WTC11 (cell line): Measurements from ENCODE around the gene TMEM178B. TPM values are rescaled to one million over a fixed set of nuclear protein-coding genes. Genes with fewer than 3 reads are reported as not detected.
A peak's percentile ranks its signal among the peaks of the same experiment; 100 is the strongest.

Experiments
- ATAC-seq: fragments of 200-7000 bp; cut with Tn5 transposase; 2 replicates; pipeline ENCODE4 v1.10.0; 2021; ENCODE audit warnings: mild to moderate bottlenecking, moderate library complexity
- CTCF ChIA-PET: fragments of 300-600 bp; sonication (Branson Sonifier 250); formaldehyde crosslinking; loops from one replicate; lab custom pipeline; 2021; ENCODE audit warnings: antibody characterized with exemption; lab: Charles Lee
- POLR2A ChIA-PET: fragments of 350-600 bp; sonication (Branson Sonifier 250); formaldehyde crosslinking; loops from one replicate; lab custom pipeline; 2021; ENCODE audit warnings: antibody characterized with exemption; lab: Charles Lee
- DNase-seq: peaks from one replicate; pipeline ENCODE4 v3.0.0; 2021; ENCODE audit warnings: low spot score
- H3K27ac Mint-ChIP-seq: 2 replicates; pipeline ENCODE4 v1.8.0; 2021; ENCODE audit warnings: mixed read lengths
- H3K27me3 Mint-ChIP-seq: 2 replicates; pipeline ENCODE4 v1.8.0; 2021; ENCODE audit warnings: low read depth, mild to moderate bottlenecking, moderate library complexity, mixed read lengths
- H3K36me3 Mint-ChIP-seq: 2 replicates; pipeline ENCODE4 v1.8.0; 2021; ENCODE audit warnings: mixed read lengths
- H3K4me1 Mint-ChIP-seq: 2 replicates; pipeline ENCODE4 v1.8.0; 2022; ENCODE audit warnings: mixed read lengths
- H3K4me3 Mint-ChIP-seq: 2 replicates; pipeline ENCODE4 v1.8.0; 2021; ENCODE audit warnings: mild to moderate bottlenecking, moderate library complexity, mixed read lengths
- H3K9me3 Mint-ChIP-seq: 2 replicates; pipeline ENCODE4 v1.8.0; 2021; ENCODE audit warnings: mixed read lengths
- ESRRA ChIP-seq: sonication (generic); formaldehyde crosslinking; IDR thresholded peaks from 2 replicates; pipeline ENCODE4 v1.8.1; 2022; ENCODE audit warnings: mild to moderate bottlenecking, missing genetic modification reagents, borderline replicate concordance
- FOXK1 ChIP-seq: sonication (generic); formaldehyde crosslinking; IDR thresholded peaks from 2 replicates; pipeline ENCODE4 v1.8.0; 2022; ENCODE audit warnings: mild to moderate bottlenecking, moderate library complexity, missing genetic modification reagents
- JUN ChIP-seq: sonication (generic); formaldehyde crosslinking; IDR thresholded peaks from 2 replicates; pipeline ENCODE4 v1.8.0; 2023; ENCODE audit warnings: mild to moderate bottlenecking, missing genetic modification reagents
- NR1H2 ChIP-seq: sonication (generic); formaldehyde crosslinking; IDR thresholded peaks from 2 replicates; pipeline ENCODE4 v1.9.0; 2021; ENCODE audit warnings: mild to moderate bottlenecking, moderate library complexity, missing genetic modification reagents
- NR2C2 ChIP-seq: sonication (generic); formaldehyde crosslinking; IDR thresholded peaks from 2 replicates; pipeline ENCODE4 v1.8.0; 2022; ENCODE audit warnings: mild to moderate bottlenecking, missing genetic modification reagents
- OVOL2 ChIP-seq: fragments of 250-450 bp; sonication (Bioruptor Pico); IDR thresholded peaks from 2 replicates; pipeline ENCODE4 v1.9.0; 2021; ENCODE audit warnings: mild to moderate bottlenecking, borderline replicate concordance
- RORB ChIP-seq: fragments of 250-450 bp; sonication (Bioruptor Pico); IDR thresholded peaks from 2 replicates; pipeline ENCODE4 v1.9.0; 2021; ENCODE audit warnings: mild to moderate bottlenecking
- SMAD4 ChIP-seq: sonication (generic); formaldehyde crosslinking; IDR thresholded peaks from 2 replicates; pipeline ENCODE4 v1.8.0; 2022; ENCODE audit warnings: mild to moderate bottlenecking, missing genetic modification reagents
- TCF7 ChIP-seq: sonication (generic); formaldehyde crosslinking; IDR thresholded peaks from 2 replicates; pipeline ENCODE4 v1.8.0; 2022; ENCODE audit warnings: mild to moderate bottlenecking, low read depth, missing genetic modification reagents, moderate library complexity
- TEAD1 ChIP-seq: sonication (generic); formaldehyde crosslinking; IDR thresholded peaks from 2 replicates; pipeline ENCODE4 v1.8.0; 2022; ENCODE audit warnings: mild to moderate bottlenecking, missing genetic modification reagents
- TP53 ChIP-seq: sonication (generic); formaldehyde crosslinking; IDR thresholded peaks from 2 replicates; pipeline ENCODE4 v1.8.1; 2023; ENCODE audit warnings: mild to moderate bottlenecking, missing genetic modification reagents
- ZNF138 ChIP-seq: sonication (generic); formaldehyde crosslinking; conservative IDR thresholded peaks from 2 replicates; pipeline ENCODE4 v1.8.1; 2022; ENCODE audit warnings: mild to moderate bottlenecking, moderate library complexity, missing genetic modification reagents
- ZNF317 ChIP-seq: sonication (generic); formaldehyde crosslinking; IDR thresholded peaks from 2 replicates; pipeline ENCODE4 v1.8.1; 2023; ENCODE audit warnings: low read depth, mild to moderate bottlenecking, moderate library complexity, missing genetic modification reagents, borderline replicate concordance
- total RNA-seq: library from RNA; stranded (reverse); gene quantifications from 3 replicates; pipeline ENCODE4 v1.2.3, GENCODE V29; 2021
- TF ChIP-seq, protein P1 (sequence below): sonication (generic); formaldehyde crosslinking; conservative IDR thresholded peaks from 2 replicates; pipeline ENCODE4 v1.8.1; 2023; ENCODE audit warnings: mild to moderate bottlenecking, low read depth, missing genetic modification reagents, moderate library complexity
- TF ChIP-seq, protein P2 (sequence below): fragments of 250-450 bp; sonication (Bioruptor Pico); IDR thresholded peaks from 2 replicates; pipeline ENCODE4 v1.9.0; 2021; ENCODE audit warnings: mild to moderate bottlenecking
- TF ChIP-seq, protein P3 (sequence below): fragments of 250-450 bp; sonication (Bioruptor Pico); IDR thresholded peaks from 2 replicates; pipeline ENCODE4 v1.9.0; 2021; ENCODE audit warnings: mild to moderate bottlenecking, borderline replicate concordance
- TF ChIP-seq, protein P4 (sequence below): sonication (generic); formaldehyde crosslinking; IDR thresholded peaks from 2 replicates; pipeline ENCODE4 v1.8.1; 2022; ENCODE audit warnings: missing genetic modification reagents, borderline replicate concordance
- TF ChIP-seq, protein P5 (sequence below): sonication (generic); formaldehyde crosslinking; IDR thresholded peaks from 2 replicates; pipeline ENCODE4 v1.8.0; 2022; ENCODE audit warnings: mild to moderate bottlenecking, missing genetic modification reagents
- TF ChIP-seq, protein P6 (sequence below): sonication (generic); formaldehyde crosslinking; IDR thresholded peaks from 2 replicates; pipeline ENCODE4 v1.8.0; 2022; ENCODE audit warnings: mild to moderate bottlenecking, missing genetic modification reagents

Gene TMEM178B
- total RNA-seq, 1 experiment from 2014 or later: 20.4 TPM

DNA sequence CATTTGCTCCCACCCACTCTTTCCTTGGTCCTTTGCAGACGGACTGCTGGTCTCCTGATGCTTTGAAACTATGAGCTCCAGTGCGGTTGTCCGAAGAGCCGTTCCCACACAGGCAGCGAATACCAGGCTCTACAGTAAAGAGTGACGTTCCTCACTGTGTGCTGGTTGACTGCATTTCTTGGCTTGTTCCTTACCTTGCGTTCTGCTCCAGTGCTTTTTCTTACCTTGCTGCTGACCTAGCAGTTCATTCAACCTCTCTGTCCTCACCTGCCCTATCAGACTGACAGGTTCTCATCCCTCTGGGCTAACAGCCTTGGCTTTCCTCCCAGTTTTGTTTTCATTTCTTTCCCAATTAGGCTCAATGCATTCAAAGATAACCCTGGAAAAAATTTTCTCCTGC, 214.8 kb downstream of the TMEM178B start (continued):
- TF ChIP-seq, protein P1, sequence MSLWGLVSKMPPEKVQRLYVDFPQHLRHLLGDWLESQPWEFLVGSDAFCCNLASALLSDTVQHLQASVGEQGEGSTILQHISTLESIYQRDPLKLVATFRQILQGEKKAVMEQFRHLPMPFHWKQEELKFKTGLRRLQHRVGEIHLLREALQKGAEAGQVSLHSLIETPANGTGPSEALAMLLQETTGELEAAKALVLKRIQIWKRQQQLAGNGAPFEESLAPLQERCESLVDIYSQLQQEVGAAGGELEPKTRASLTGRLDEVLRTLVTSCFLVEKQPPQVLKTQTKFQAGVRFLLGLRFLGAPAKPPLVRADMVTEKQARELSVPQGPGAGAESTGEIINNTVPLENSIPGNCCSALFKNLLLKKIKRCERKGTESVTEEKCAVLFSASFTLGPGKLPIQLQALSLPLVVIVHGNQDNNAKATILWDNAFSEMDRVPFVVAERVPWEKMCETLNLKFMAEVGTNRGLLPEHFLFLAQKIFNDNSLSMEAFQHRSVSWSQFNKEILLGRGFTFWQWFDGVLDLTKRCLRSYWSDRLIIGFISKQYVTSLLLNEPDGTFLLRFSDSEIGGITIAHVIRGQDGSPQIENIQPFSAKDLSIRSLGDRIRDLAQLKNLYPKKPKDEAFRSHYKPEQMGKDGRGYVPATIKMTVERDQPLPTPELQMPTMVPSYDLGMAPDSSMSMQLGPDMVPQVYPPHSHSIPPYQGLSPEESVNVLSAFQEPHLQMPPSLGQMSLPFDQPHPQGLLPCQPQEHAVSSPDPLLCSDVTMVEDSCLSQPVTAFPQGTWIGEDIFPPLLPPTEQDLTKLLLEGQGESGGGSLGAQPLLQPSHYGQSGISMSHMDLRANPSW: no peak
- TF ChIP-seq TP53 (CRISPR knock-in tag): no peak
- TF ChIP-seq, all 79 proteins: peak for 0

DNA sequence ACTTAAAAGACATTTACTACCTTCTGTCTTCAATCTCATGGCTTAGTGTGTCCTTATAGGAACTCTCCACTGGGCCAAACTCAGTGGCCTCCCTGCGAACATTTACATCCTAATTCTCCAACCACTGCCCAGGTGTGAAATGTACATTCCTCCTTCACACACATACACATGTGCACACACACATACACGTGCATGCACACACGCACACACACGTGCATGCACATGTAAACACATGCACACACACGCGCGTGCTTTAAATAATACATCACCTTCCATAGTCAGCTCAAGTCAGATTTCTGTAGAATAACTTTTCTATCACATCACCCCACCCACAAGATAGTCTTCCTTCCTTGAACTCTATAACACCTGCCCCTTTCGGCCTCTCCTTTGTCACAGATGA, 216.5 kb downstream of the TMEM178B start:
- TF ChIP-seq OVOL2 (CRISPR knock-in tag) (no peak), TCF7 (CRISPR knock-in tag) (no peak), NR2C2 (CRISPR knock-in tag) (no peak), RORB (CRISPR knock-in tag) (no peak), TP53 (CRISPR knock-in tag) (no peak), ESRRA (no peak), ZNF138 (no peak), FOXK1 (CRISPR knock-in tag) (no peak), TEAD1 (CRISPR knock-in tag) (no peak), ZNF317 (CRISPR knock-in tag) (no peak), NR1H2 (CRISPR knock-in tag) (no peak), JUN (CRISPR knock-in tag) (no peak), SMAD4 (no peak)
- TF ChIP-seq, protein P2, sequence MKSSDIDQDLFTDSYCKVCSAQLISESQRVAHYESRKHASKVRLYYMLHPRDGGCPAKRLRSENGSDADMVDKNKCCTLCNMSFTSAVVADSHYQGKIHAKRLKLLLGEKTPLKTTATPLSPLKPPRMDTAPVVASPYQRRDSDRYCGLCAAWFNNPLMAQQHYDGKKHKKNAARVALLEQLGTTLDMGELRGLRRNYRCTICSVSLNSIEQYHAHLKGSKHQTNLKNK: no peak
- TF ChIP-seq, protein P3, sequence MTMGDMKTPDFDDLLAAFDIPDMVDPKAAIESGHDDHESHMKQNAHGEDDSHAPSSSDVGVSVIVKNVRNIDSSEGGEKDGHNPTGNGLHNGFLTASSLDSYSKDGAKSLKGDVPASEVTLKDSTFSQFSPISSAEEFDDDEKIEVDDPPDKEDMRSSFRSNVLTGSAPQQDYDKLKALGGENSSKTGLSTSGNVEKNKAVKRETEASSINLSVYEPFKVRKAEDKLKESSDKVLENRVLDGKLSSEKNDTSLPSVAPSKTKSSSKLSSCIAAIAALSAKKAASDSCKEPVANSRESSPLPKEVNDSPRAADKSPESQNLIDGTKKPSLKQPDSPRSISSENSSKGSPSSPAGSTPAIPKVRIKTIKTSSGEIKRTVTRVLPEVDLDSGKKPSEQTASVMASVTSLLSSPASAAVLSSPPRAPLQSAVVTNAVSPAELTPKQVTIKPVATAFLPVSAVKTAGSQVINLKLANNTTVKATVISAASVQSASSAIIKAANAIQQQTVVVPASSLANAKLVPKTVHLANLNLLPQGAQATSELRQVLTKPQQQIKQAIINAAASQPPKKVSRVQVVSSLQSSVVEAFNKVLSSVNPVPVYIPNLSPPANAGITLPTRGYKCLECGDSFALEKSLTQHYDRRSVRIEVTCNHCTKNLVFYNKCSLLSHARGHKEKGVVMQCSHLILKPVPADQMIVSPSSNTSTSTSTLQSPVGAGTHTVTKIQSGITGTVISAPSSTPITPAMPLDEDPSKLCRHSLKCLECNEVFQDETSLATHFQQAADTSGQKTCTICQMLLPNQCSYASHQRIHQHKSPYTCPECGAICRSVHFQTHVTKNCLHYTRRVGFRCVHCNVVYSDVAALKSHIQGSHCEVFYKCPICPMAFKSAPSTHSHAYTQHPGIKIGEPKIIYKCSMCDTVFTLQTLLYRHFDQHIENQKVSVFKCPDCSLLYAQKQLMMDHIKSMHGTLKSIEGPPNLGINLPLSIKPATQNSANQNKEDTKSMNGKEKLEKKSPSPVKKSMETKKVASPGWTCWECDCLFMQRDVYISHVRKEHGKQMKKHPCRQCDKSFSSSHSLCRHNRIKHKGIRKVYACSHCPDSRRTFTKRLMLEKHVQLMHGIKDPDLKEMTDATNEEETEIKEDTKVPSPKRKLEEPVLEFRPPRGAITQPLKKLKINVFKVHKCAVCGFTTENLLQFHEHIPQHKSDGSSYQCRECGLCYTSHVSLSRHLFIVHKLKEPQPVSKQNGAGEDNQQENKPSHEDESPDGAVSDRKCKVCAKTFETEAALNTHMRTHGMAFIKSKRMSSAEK (CRISPR knock-in tag): no peak
- TF ChIP-seq, protein P4, sequence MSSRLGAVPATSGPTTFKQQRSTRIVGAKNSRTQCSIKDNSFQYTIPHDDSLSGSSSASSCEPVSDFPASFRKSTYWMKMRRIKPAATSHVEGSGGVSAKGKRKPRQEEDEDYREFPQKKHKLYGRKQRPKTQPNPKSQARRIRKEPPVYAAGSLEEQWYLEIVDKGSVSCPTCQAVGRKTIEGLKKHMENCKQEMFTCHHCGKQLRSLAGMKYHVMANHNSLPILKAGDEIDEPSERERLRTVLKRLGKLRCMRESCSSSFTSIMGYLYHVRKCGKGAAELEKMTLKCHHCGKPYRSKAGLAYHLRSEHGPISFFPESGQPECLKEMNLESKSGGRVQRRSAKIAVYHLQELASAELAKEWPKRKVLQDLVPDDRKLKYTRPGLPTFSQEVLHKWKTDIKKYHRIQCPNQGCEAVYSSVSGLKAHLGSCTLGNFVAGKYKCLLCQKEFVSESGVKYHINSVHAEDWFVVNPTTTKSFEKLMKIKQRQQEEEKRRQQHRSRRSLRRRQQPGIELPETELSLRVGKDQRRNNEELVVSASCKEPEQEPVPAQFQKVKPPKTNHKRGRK (CRISPR knock-in tag): no peak
- TF ChIP-seq, protein P5, sequence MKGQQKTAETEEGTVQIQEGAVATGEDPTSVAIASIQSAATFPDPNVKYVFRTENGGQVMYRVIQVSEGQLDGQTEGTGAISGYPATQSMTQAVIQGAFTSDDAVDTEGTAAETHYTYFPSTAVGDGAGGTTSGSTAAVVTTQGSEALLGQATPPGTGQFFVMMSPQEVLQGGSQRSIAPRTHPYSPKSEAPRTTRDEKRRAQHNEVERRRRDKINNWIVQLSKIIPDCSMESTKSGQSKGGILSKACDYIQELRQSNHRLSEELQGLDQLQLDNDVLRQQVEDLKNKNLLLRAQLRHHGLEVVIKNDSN (CRISPR knock-in tag): no peak
- TF ChIP-seq, protein P6, sequence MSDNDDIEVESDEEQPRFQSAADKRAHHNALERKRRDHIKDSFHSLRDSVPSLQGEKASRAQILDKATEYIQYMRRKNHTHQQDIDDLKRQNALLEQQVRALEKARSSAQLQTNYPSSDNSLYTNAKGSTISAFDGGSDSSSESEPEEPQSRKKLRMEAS (CRISPR knock-in tag): no peak
- DNase-seq (no peak), ATAC-seq (no peak)
- peaks cover 32% of the 10 kb centered on the region for H3K4me1 Mint-ChIP-seq
- H3K27me3 Mint-ChIP-seq: no peaks in the 10 kb centered on the region
- no peaks in the 10 kb centered on the region for H3K9me3 Mint-ChIP-seq
- no peaks in the 10 kb centered on the region for H3K36me3 Mint-ChIP-seq
- CTCF ChIA-PET: interaction anchor here (2.5 kb wide), 1 partner anchor 243 kb away, joined by 6 read pairs; no protein-coding TSS in a partner anchor
- POLR2A ChIA-PET: no interaction called here
- H3K27ac Mint-ChIP-seq: peak overlapping the region; percentile 4; the same call in 1 of the 2 replicates
- H3K4me3 Mint-ChIP-seq: no peak overlapping the region
